ENCODE results near the gene RCN1. TPM values are rescaled to one million over a fixed set of nuclear protein-coding genes. Genes with fewer than 3 reads are reported as not detected.

RCN1 gene
- total RNA-seq, 2 experiments from 2014 or later: 26.2 to 27.7 TPM

DNA sequence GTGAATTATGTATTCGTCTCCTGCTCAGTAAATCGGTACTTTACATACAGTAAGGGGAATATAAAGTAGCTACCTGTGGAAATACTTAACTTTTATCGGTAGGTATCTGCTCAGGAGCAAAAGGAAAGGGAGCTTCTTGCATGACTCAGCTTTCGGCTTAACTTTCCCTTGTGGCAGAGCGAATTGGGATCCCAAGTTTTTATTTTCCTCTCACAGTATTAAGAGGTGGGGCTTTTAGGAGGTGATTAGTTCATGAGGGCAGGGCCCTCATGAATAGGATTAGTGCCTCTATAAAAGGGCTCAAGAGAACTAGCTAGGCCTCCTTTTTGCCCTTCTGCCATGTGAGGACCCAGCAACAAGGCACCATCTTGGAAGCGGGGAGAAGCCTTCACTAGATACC is 18.7 kb downstream of the RCN1 start:
- Mint-ChIP-seq H3K27ac (no peak overlapping the region), H3K36me3 (ENCODE audit: low read depth) (peaks cover 3% of the 10 kb centered on the region), H3K4me1 (ENCODE audit: low read depth) (peaks cover 2% of the 10 kb centered on the region), H3K27me3 (peaks cover 2% of the 10 kb centered on the region), H3K9me3 (no peaks in the 10 kb centered on the region), H3K4me3 (no peak overlapping the region)
- DNase-seq: no peak
- TF ChIP-seq, protein P1, sequence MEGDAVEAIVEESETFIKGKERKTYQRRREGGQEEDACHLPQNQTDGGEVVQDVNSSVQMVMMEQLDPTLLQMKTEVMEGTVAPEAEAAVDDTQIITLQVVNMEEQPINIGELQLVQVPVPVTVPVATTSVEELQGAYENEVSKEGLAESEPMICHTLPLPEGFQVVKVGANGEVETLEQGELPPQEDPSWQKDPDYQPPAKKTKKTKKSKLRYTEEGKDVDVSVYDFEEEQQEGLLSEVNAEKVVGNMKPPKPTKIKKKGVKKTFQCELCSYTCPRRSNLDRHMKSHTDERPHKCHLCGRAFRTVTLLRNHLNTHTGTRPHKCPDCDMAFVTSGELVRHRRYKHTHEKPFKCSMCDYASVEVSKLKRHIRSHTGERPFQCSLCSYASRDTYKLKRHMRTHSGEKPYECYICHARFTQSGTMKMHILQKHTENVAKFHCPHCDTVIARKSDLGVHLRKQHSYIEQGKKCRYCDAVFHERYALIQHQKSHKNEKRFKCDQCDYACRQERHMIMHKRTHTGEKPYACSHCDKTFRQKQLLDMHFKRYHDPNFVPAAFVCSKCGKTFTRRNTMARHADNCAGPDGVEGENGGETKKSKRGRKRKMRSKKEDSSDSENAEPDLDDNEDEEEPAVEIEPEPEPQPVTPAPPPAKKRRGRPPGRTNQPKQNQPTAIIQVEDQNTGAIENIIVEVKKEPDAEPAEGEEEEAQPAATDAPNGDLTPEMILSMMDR (IDR thresholded peaks at IDR 0.05): no peak
- CTCF ChIA-PET: no interaction called here
- POLR2A ChIA-PET: no interaction called here
- no peak for ATAC-seq
- intact Hi-C loops (cut with micrococcal nuclease): no loop called here

DNA sequence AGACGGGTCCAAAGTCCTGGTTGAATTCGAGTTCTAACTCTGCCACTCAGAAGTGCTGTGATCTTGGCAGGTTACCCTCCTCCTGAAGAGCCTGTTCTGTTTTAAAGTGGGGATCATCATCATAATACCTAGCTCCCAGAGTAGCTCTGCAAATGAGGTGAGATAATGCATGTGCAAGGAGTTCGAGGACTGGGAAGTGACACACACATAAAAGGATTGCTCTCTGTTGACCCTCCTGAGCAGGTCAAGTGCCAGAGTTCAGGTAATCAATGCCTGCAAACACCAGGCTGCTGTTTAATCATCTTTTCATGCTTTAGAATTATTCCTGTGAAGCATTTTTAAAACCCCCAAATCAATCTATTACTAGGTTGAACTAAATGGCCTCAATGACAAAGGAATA is 19.9 kb downstream of the RCN1 start:
- intact Hi-C loops (cut with micrococcal nuclease): no loop called here
- Mint-ChIP-seq H3K27me3 (peaks cover 2% of the 10 kb centered on the region), H3K27ac (no peak overlapping the region), H3K36me3 (ENCODE audit: low read depth) (no peaks in the 10 kb centered on the region), H3K4me1 (ENCODE audit: low read depth) (peaks cover 2% of the 10 kb centered on the region), H3K9me3 (no peaks in the 10 kb centered on the region), H3K4me3 (no peak overlapping the region)
- TF ChIP-seq, protein P1 (IDR thresholded peaks at IDR 0.05): no peak
- ATAC-seq (no peak), DNase-seq (no peak)
- CTCF ChIA-PET: no interaction called here
- POLR2A ChIA-PET: no interaction called here

DNA sequence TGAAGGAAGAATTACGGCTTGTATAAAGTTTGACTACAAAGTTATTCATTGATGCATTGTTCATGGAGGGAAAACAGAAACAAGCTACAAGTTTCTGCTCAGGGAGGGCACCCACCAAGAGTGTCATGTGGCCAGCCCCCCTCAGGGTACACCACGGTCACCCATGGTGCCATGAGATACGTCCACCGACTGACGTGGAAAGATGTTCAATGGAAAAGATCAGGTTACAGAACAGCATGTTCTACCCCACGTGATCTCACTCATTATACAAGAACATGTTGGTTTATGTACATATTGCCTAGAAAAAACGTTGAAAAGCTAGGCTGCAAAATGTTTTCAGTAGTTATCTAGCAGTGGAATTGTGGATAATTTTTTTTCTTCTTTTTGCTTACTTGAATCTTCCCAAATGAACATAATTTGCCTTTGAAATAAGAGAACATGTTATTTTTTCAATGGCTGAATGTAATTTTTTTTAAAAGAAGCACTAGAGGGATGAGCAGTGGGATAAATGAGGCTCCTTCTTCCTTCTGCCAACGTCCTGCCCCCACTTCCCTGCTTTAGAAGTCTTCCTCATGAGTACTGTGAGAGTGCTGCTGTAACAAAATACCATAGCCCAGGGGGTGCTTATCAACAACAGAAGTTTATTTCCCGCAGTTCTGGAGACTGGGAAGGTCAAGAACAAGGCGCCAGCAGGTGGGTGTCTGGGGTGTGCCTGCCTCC is 22.5 kb downstream of the RCN1 start:
- ChIA-PET POLR2A (interaction anchor here (0.6 kb wide), 1 partner anchor 369 kb away, joined by 3 read pairs; no protein-coding TSS in a partner anchor), CTCF (no interaction called here)
- TF ChIP-seq, protein P1 (IDR thresholded peaks at IDR 0.05): no peak
- Mint-ChIP-seq H3K4me1 (ENCODE audit: low read depth) (no peaks in the 10 kb centered on the region), H3K9me3 (no peaks in the 10 kb centered on the region), H3K27me3 (peaks cover 2% of the 10 kb centered on the region), H3K27ac (no peak overlapping the region), H3K36me3 (ENCODE audit: low read depth) (no peaks in the 10 kb centered on the region), H3K4me3 (no peak overlapping the region)
- intact Hi-C loops (cut with micrococcal nuclease): no loop called here
- ATAC-seq (no peak), DNase-seq (no peak)

DNA sequence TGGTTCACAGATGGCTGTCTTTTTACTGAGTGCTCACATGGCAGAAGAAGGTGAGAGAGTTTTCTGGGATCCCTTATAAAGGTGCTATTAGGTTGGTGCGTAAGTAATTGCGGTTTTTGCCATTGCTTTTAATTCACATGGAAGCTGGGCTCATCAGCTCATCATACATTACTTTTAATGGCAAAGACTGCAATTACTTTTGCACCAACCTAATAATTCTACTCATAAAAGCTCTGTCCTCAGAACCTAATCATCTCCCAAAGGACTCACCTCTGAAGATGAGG is 23.0 kb downstream of the RCN1 start:
- ChIA-PET POLR2A (interaction anchor here (0.6 kb wide), 1 partner anchor 368 kb away, joined by 3 read pairs; no protein-coding TSS in a partner anchor), CTCF (no interaction called here)
- Mint-ChIP-seq H3K27ac (no peak overlapping the region), H3K27me3 (peaks cover 2% of the 10 kb centered on the region), H3K4me1 (ENCODE audit: low read depth) (no peaks in the 10 kb centered on the region), H3K9me3 (no peaks in the 10 kb centered on the region), H3K4me3 (no peak overlapping the region), H3K36me3 (ENCODE audit: low read depth) (no peaks in the 10 kb centered on the region)
- intact Hi-C loops (cut with micrococcal nuclease): no loop called here
- DNase-seq: no peak
- ATAC-seq: no peak
- TF ChIP-seq, protein P1 (IDR thresholded peaks at IDR 0.05): no peak

DNA sequence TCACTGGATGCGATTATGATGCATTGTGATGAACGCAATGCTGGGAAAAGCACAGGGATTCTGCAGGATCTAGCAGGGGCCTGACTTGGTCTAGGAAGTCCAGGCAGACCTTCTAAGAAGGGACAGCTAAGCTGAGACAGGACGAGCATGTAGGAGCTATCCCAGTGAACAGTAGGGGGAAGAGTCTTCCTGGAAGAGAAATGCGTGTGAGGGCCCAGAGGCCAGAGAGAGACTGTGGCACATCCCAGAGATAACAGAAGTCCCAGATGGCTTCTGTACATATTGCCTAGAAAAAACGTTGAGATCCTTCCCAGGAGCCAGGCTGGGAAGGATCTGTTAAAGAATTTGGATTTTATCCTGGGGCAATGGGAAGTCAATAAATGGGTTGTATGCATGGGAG is 24.6 kb downstream of the RCN1 start:
- no peak for ATAC-seq
- CTCF ChIA-PET: no interaction called here
- H3K36me3 Mint-ChIP-seq (ENCODE audit: low read depth): no peaks in the 10 kb centered on the region

More for the DNA sequence above, 24.6 kb downstream of the RCN1 start:
- intact Hi-C loops (cut with micrococcal nuclease): no loop called here
- no peak overlapping the region for H3K4me3 Mint-ChIP-seq
- no peak for DNase-seq
- peaks cover 2% of the 10 kb centered on the region for H3K27me3 Mint-ChIP-seq
- H3K9me3 Mint-ChIP-seq: peaks cover 3% of the 10 kb centered on the region
- H3K4me1 Mint-ChIP-seq (ENCODE audit: low read depth): no peaks in the 10 kb centered on the region
- no peak overlapping the region for H3K27ac Mint-ChIP-seq
- POLR2A ChIA-PET: no interaction called here
- TF ChIP-seq, protein P1 (IDR thresholded peaks at IDR 0.05): no peak

All from activated CD8-positive, alpha-beta T cell treated with anti-CD3 and anti-CD28 coated beads for 36 hours (primary cell).